Omental fat pad (tissue), 4 donors: ENCODE measurements around the gene RPS6KA5. TPM values are rescaled to one million over a fixed set of nuclear protein-coding genes. Genes with fewer than 3 reads are reported as not detected.

ENCODE experiments used
- ATAC-seq: fragments of 150-250 bp; one replicate; pipeline ENCODE4 v1.9.1; 2016; ENCODE audit warnings: mild to moderate bottlenecking, moderate library complexity; ENCODE audit not compliant: low FRiP score
- DNase-seq: peaks from one replicate; pipeline ENCODE4 v3.0.0-alpha.2; 2019; ENCODE audit warnings: low spot score
- total RNA-seq, 4 donors: library from RNA; depleted of rRNA; stranded (reverse); fragments of >200 nt; gene quantifications; one replicate each; pipeline ENCODE4 v1.1.0, GENCODE V29; 2016
- TF ChIP-seq, protein P1 (sequence below), 3 donors: fragments of 450-650 bp; IDR thresholded peaks; one replicate each; pipeline ENCODE4 v1.5.1; 2016 to 2017; ENCODE audit warnings: antibody characterized with exemption in 3 of 3, mild to moderate bottlenecking in 3 of 3, moderate library complexity in 2 of 3

RPS6KA5 gene
- total RNA-seq, 4 donors from 2014 or later, result 1.8 to 4.9 (median 3.2) TPM

DNA sequence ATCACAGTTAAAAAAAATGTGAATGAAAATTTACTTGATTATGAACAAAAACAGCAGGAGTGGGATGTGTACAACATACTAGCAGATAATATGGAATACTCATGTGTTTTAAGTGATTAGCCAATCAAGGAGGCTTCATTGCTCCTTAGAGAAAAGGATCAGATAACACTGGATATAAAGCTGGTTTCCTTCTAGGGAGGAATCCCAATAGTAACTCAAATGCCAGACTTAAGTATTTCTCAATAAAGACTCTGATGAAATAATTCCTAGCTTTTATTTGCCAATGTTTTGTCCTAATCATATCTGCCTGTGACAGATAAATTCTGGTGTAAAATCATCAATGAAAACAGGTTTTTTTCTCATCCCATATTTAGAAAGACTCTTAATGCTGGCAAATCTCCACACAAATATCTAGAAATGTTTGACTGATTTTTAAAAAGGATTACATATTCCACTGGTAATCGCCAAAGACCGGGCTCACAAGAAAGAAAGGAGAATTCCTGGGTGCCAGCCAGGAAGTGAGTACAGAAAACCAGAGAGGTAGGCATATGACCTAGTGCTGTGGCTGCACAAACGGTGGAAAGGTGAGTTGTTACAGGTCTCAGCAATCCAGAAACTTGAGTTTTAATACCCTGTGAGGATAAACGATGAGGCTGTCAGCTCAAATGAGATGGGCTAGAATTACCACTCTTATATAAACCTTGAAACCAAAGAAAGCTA is 135.7 kb downstream of the RPS6KA5 start:
- ATAC-seq (peak; percentile 51), DNase-seq (no peak)
- TF ChIP-seq, protein P1, sequence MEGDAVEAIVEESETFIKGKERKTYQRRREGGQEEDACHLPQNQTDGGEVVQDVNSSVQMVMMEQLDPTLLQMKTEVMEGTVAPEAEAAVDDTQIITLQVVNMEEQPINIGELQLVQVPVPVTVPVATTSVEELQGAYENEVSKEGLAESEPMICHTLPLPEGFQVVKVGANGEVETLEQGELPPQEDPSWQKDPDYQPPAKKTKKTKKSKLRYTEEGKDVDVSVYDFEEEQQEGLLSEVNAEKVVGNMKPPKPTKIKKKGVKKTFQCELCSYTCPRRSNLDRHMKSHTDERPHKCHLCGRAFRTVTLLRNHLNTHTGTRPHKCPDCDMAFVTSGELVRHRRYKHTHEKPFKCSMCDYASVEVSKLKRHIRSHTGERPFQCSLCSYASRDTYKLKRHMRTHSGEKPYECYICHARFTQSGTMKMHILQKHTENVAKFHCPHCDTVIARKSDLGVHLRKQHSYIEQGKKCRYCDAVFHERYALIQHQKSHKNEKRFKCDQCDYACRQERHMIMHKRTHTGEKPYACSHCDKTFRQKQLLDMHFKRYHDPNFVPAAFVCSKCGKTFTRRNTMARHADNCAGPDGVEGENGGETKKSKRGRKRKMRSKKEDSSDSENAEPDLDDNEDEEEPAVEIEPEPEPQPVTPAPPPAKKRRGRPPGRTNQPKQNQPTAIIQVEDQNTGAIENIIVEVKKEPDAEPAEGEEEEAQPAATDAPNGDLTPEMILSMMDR (IDR thresholded peaks at IDR 0.05), result no peak

DNA sequence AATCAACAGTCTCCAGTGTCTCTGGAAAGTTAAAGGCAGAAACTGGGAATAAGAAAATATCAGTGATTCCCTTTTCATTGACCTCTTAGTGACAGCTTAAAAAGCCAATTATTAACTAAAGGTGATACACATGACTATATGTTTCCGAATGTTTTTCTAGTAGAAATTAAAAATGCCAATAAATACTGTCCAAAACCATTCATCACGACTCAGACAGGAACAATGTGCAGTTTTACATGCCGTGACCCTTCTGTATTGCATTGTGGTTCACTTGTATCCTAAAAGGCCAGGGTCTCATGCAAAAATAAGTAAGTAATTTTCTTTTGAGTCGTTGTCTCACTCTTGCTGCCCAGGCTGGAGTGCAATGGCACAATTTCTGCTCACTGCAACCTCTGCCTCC is 138.3 kb downstream of the RPS6KA5 start:
- TF ChIP-seq, protein P1 (IDR thresholded peaks at IDR 0.05), result no peak

DNA sequence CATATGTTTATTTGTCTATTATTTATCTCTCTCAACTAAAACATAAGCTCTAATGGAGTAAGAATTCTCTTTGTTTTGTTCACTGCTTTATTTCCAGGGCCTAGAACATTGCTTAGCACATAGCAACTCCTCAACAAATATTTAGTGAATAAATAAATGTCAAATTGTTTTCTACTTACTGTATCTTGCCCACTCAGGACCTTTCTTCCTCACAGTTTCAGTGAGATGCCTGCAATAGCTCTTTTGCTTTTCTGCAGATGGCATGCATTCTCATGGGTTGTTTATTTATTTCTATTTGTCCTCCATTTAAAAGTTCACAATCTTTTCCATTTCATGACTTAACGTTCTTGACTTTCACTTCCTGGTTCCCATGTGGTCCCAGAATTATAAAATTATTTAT is 149.3 kb downstream of the RPS6KA5 start:
- TF ChIP-seq, protein P1 (IDR thresholded peaks at IDR 0.05), result no peak
- ATAC-seq, result no peak
- DNase-seq, result no peak

More for the DNA sequence above, 138.3 kb downstream of the RPS6KA5 start:
- ATAC-seq (no peak), DNase-seq (no peak)

DNA sequence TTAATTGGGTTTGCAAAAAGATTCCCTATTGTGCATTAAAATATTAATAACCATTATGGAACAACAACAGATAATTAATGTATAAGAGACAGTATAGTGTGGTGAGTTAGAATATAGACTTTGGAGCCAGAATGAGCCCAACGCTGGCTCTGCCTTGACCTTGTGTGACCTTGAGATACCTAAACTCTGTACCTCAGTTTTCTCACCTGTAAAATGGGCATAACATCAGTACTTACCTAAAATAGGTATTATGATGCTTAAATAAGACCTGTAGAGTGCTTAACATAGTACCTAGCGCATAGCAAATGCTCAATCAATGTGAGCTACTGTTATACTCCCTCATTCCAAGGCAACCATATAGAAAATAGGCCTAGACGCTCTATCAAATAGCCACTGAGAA is 153.3 kb downstream of the RPS6KA5 start:
- DNase-seq (no peak), ATAC-seq (no peak)
- TF ChIP-seq, protein P1 (IDR thresholded peaks at IDR 0.05), result no peak

DNA sequence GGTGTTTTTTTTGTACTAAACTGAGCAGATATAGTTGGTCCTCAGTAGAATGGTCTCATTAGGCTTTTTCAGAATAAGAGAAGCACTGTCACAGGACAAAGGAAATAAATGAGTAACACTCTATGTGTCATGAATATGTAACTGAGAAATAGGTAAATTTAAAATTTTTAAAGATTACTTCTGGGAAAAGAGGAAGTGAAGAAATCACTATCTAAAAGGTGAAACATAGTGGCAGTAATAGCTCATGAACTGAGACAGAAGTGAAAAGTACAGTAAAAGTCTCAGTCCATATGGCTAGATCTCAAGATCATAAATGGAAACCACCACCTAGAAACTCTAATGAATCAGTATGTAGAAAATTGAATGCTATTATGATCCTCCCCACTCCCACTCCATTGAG is 154.9 kb downstream of the RPS6KA5 start:
- TF ChIP-seq, protein P1 (IDR thresholded peaks at IDR 0.05), result no peak
- DNase-seq (no peak), ATAC-seq (no peak)

DNA sequence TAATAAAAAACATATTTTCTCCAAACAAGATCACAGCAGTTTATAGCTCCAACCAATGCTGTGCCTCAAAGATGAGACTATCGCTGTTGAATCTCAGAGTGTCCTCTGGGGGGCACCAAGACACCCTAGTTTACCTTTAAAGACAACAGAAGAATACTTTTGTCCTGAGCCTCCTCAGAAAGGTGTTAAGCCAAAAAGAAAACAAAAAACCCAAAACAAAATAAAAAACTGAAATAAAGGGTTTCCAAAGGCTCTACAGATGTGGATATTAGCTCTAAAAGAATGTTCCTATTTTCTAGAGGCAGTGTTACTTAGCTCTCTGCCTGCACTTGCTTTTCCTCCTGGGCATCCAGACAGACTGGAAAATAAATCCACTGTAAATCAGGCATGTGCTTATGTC is 157.3 kb downstream of the RPS6KA5 start:
- DNase-seq (no peak), ATAC-seq (peak; percentile 86)
- TF ChIP-seq, protein P1 (IDR thresholded peaks at IDR 0.05), result peak in 2 of 3 donors; percentile 10 to 37

DNA sequence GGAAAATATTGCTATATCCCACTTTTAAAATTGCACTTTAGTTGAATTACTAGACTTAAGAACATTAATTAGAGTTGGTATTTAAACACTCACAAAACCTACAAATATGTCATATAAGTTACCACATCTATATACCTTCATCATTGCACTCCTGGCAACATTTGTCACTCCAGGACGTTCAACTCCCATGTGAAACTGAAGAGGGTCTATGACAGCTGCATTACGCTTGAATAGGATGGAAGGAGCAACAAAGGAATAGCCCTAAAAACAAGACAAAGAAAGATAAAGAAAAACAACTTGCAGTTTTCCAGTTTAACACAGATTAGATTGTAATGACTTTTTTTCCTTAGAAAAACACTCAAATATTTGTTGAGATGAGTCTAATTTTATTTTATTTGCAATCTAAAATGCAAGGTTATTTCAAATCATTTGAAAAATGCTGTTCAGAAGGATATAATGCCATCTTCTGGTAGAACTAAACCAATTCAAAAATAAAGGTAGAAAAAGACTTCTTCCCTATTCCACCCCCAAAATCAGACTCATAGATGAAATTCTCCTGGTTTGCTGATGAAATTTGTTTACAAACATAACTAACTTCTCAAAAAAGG is 159.9 kb downstream of the RPS6KA5 start:
- DNase-seq (no peak), ATAC-seq (no peak)
- TF ChIP-seq, protein P1 (IDR thresholded peaks at IDR 0.05), result no peak
